ENCODE data around the gene OSTC.

OSTC gene

GRCh38 chr4:108717386-108717785 is 67.0 kb downstream of the OSTC start:
- DNase-seq, result no peak
